HG03575 (cell line): Measurements from ENCODE around the gene BPNT1.
"Not testable (repeated sequence)": the region's sequence is repeated elsewhere in the genome, so short reads cannot be mapped to it uniquely, and the experiment has no call there.

Experiments used
- ATAC-seq: cut with Tn5 transposase; IDR thresholded peaks from one replicate; pipeline ENCODE4 v1.9.1; 2021; ENCODE audit not compliant: unreplicated experiment, insufficient number of reproducible peaks, low FRiP score; ENCODE audit errors: extremely low read depth

Gene BPNT1, protein sequence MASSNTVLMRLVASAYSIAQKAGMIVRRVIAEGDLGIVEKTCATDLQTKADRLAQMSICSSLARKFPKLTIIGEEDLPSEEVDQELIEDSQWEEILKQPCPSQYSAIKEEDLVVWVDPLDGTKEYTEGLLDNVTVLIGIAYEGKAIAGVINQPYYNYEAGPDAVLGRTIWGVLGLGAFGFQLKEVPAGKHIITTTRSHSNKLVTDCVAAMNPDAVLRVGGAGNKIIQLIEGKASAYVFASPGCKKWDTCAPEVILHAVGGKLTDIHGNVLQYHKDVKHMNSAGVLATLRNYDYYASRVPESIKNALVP

DNA sequence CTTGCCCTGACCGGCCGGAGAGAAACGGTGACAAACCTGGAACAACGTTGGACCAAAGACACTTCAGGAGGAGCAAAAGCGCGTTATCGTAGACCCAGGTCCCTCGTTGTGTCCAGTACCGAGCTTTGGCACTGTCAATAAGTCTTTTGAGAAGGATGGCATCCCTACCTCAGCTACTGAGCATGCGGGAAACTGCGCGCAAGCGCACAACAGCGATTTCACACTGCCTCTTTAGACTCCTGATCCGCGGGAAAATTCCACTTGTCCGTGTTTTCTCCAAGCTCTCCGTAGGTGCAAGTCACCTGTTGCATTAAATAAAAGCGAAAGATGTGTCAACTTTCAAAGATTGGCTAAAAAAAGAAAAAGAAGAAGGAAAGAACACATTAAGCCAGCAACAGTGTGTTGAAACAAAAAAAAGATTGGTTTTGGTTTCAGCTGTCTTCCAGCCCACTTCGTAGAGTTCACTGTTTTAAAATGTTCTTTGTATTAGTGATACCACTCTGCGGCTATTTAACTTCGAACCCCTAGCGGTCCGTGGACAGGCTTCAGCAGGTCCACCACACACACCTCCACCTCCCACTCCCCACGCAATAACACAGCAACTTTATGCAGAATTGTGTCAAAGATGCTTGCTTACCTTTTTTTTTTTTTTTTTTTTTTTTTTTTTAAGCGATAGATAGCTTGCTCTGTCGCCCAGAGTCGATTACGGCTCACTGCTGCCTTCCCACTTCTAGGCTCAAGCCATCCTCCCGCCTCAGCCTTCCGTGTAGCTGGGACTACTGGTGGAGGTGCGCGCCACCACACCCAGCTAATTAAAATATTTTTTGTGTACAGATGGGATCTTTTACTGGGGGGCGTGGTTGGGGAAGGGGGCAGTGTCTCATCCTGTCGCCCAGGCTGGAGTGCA, at the start of gene BPNT1:
Gene BPNT1, minus strand, starts transcription at position 139 of the 907 bp plus-strand sequence. CDS start 9,942 bp downstream, outside the sequence.
- ATAC-seq: peak; percentile 63

DNA sequence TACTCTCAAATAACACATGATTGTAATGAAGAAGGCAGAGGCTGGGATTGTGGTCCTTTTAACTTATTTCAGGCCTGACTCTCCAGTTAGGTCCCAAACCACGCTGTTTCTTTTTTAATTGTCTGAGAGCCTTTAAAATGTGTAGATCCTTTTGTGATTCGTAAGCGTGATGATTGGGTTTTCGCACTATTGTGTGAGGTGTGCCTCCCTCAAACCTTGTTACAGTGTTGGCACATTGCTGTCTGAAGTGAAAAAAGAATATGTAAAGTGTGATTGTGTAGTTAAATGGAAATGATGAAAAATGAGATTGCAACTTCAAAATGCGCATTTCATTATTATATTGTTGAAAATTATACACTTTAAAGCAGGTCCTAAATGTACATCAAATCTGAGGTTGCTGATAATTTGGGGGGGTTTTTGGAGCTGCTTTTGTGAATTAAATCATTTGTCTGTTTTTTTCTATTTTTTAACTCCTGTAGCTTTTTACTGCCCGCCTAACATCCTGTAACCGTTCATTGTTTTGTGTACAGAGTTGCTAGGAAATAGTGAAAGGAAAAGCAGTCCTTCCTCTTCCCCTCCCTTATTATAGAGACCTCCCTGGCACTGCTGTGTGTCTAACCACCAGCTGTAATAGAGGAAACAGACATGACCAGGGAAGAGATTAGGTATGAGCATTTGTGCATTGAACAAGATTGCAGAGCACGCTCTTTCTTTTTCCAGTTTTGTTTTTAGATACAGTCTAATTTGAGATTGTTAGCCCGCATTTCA, 47.6 kb upstream of the BPNT1 start:
- ATAC-seq: no peak

DNA sequence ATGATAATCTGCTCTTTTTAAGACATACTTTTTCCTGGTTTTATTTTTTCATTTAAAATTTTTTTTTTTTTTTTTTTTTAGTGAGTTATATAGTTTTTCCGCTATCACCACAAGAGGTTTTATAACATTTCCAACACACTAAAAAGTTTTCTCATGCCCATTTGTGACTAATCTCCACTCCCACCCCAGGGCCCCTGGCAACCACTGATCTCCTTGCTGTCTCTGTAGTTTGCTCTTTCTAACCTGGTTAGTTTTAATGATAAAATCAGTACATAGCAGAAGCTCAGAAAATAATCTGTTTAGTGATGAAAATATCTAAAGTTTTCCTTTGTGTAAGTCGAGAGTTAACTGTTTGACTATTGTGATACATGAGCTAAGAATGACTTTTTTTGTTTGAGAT, 46.2 kb upstream of the BPNT1 start:
- ATAC-seq: no peak

DNA sequence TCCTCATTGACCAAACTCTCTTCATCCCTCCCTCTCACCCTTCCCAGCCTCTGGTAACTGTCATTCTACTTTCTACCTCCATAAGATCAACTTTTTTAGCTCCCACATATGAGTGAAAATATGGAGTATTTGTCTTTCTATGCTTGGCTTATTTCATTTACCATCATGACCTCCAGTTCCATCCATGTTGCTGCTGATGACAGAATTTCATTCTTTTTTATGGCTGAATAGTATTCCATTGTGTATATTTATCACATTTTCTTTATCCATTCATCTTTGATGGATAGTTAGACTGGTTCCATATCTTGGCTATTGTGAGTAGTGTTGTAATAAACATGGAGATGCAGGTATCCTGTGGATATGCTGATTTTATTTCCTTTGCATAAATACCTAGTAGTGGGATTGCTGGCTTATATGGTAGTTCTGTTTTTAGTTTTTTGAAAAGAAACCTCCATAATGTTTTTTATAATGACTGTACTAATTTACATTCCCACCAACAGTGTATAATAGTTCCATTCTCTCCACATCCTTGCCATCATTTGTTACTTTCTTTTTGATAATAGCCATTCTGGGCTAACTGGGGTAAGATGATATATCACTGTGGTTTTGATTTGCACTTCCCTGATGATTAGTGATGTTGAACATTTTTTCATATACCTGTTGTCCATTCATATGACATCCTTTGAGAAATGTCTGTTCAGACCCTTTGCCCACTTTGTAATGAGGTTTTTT, 40.1 kb upstream of the BPNT1 start:
- no peak for ATAC-seq

DNA sequence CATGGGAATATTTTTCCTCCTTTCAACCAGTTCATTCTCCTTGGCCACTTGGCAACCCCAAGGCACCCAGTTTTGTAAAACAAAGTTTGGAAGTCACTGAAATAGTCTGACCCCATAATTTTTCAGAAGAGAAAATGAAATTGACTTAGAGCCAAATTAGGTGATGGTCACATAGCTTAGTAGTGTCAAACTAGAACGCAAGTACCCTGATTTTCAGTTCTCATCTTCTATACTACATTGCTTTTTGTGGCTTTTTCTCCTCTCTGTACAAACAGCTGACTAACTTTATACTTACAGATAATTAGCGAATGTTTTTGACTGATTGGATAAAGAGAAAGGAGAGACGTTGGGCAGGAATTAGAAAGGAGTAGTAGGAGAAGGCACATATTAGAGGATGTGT, 37.5 kb upstream of the BPNT1 start:
- ATAC-seq: no peak

DNA sequence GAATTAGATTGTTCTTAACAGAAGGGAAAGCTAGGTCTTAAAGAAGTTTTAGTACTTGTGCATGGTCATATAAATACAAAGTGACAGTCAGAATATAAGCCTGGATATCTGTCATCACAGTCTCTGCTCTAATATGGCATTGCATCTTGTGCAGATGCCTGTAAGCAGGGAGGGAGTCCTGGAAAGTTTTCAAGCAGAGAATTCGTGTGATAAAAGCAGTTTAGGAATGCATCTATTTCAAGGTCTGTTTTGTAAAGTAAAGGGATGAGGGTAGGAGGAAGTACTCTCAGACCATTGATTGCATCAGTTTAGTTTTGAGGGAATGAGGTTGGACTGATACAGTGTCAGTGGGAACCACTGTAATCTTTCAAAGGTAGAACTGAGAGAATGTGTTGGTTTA, 35.0 kb upstream of the BPNT1 start:
- no peak for ATAC-seq

DNA sequence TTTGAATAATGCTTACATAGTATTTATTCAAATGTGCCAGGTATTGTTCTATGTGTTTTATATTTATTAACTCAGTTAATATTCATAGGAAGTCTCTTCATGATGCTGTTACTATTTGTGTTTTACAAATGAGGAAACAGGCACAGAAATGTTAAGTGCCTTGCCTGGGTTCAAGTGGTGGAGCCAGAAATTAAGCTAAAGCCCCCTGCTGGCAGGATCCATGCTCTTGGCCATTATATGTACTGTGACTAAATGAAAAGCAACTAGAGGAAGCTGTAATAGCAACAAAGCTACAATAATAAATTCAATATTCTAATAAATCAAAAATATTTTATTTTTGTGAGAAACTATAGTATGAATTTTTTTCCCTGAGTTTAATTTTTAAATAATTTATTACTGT, 34.3 kb upstream of the BPNT1 start:
- no peak for ATAC-seq

DNA sequence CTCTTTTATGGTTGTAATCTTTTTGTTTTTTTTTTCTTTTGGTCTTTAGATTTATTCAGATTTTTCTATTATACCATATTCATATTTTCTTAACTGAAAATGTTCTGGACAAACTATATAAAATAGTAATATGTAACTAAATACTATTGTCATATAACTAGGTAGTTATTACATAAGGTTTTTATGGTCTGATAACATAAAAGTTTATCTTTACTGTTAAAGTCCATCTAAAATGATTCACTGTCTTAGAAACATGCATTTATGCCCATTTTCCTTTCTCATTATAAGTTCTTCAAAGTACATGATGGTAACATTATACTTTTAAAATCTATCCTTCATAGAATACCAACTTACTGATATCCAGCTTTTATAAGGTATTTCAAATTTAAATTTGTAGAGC, 33.5 kb upstream of the BPNT1 start:
- no peak for ATAC-seq

DNA sequence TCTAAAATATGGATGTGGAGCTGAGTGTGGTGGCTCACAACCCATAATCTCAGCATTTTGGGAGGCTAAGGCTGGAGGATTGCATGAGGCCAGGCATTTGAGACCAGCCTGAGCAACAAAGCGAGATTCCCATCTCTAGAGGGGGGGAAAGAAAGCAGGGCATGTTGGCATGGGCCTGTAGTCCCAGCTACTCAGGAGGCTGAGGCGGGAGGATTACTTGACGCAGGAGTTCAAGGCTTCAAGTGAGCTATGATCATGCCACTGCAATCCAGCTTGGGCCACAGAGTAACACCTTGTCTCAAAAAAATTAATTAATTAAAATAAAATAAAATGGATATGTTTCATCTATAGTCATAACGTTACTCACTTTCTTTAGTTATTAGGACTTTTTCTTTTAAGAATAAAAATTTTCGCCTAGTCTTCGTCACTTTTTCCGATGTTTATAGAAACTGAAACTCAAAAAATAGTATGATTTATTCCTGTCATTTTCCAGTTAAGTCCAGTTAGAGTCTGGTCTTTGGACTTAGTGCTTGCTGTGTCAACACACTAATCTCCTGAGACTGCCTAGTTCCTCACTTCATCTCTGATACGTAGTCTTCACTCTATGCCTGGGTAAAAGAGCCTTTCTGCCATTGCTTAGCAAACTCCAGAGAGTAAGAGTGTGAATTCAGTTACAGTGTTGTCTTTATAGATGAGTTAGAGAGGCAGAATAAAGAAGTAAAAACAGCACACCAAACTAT, 32.4 kb upstream of the BPNT1 start:
- no peak for ATAC-seq

DNA sequence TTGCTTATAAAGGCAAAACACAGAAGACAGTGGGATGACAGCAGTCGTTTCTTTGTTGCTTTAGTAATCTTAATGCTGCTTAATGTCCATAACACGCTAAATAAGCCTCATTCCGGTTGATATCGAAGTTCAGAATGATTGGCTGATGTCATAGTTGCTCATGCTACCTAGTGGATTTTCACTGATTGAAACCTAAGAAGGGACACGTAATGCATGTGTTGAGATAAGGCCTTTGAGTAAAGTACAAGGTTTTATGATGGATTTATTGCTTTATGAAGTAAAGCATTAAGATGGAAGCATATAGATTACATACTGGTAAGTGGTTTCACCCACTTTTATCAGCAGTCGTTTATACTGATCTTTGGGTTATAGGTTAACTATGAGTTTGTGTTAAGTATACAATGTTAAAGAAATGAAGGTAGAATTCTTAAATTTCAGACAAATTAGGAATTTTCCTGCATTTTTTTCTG, 29.5 kb upstream of the BPNT1 start:
- no peak for ATAC-seq

DNA sequence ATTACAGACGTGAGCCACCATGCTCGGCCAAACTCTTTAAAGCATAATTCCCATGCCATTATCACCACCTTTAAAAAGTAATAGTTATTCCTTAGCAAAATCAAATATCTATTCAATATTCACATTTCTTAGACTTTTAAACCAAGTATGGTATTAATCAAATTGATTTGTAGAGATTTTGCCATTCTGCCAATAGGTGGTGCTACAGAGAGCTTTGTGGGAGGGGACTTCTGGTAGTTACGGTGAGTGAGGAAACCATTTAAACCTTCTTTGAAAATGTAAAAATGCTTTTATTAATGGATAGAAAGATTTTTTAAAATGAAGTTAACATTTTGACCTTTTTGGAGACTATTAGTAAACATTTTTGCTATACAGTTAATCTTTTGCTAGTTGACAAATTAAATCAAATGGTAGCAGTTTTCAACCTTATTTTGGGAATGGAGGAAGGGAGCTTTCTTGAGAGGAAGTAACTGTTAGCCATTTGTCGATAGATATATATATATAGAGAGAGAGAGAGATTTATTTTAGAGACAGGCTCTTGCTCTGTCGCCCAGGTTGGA, 23.6 kb upstream of the BPNT1 start:
- no peak for ATAC-seq

DNA sequence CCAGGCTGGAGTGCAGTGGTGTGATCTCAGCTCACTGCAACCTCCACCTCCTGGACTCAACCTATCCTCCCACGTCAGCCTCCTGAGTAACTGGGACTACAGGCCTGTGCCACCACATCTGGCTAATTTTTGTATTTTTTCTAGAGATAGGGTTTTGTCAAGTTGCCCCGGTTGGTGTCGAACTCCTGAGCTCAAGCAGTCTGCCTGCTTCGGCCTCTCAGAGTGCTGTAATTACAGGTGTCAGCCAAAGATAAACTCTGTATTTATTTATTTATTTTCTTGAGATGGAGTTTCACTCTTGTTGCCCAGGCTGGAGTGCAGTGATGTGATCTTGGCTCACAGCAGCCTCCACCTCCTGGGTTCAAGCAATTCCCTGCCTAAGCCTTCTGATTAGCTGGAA, 23.0 kb upstream of the BPNT1 start:
- not testable (repeated sequence) for ATAC-seq

DNA sequence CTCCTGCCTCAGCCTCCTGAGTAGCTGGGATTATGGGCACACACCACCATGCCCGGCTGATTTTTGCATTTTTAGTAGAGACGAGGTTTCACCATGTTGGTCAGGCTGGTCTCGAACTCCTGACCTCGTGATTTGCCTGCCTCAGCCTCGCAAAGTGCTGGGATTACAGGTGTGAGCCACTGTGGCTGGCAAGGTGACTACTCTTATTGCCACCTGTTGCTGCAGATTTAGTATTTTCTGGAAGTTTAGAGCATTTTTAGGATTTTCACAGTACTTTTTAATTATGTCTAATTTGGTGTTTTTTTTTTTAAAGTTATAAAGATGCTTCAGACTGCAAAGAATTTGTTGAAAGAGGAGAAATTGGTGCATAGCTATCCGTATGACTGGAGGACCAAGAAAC, 20.9 kb upstream of the BPNT1 start:
- ATAC-seq: not testable (repeated sequence)

DNA sequence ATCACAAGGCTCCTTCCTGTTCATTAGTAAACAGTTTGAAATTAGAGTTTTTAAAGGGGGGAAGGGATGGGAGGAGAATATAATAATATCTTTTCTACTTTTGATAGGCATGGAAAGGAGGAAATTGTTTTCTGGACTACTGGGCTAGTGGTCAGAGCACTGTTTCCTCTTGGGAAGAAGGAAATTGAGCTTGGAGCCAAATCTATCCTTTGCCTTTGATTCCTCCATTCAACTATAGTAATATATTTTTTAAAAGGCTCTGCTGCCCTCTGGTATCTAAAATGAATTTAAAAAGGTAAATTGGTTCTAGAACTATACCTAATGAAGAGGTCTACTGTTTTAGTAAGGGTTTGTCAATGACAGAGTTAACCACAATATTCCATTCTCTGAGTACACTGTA, 10.2 kb upstream of the BPNT1 start:
- ATAC-seq: no peak

DNA sequence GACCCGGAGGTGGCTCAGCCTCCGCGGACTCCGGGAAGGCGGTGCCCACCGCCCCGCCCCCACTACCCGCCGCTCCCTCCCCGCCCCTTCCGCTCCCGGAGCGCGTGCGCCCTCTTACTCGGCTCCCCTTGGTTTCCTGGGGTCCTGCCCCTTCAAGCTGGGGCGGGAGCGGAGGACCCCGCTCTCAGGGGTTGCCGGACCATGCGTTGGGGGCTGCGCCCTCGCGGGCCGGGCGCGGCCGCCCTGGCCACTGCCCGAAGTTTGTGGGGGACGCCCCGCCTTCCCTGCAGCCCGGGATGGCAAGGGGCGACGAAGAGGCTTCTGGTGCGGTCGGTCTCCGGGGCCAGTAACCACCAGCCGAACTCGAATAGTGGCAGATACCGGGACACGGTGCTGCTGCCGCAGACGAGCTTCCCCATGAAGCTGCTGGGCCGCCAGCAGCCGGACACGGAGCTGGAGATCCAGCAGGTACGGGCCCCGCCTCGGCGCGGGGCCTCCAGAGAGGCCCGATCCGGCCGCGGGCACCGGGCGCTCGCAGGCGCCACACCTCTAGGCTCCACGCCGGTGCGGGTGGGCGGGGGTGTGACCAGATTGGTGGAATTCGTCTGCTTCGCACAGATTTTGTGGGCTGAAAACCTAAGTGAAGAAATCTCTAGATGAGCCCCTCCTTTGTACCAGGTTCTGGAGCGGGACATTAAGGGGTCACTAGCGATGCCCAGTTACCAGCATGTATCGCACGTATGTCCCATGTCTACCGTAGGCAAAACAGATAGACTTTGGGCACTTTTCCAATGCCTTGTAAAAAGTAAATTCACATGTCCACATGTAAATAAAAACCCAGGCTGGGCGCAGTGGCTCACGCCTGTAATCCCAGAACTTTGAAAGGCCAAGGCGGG, 4.7 kb upstream of the BPNT1 start, which contains the start of gene IARS2:
Gene IARS2, plus strand, starts transcription at position 117 of the 896 bp plus-strand sequence. Its CDS starts 85 bp downstream, at position 202.
- ATAC-seq: no peak

DNA sequence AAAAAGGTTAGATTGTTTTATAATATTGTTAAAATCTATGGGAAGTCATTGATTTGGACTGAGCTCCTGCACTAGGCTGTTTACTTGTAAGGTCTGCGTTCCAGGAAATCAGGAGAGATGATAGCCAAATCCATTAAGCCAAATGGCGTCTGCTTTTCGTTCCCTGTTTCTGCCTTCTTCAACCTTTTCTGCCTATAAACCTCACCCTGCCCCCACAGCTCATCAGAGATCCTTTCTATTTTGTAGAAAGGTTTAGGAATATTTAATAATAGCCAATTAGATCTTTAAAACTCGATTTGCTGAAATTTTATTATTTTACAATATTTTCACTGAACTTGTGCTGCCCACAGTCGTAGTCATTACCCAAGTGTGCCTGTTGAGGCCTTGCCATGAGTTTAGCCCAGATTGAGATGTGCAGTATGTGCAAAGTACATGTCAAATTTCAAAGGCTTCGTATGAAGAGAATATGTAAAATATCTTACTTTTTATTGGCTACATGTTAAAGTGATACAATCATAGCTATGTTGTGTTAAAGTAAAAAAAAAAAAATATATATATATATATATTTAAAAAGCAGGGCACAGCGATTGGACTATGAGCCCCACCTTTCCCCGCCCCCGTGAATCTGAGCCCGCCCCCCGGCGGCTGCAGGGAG, 3.9 kb upstream of the BPNT1 start:
- no peak for ATAC-seq
